HG02840 (cell line): ENCODE data around the gene PRR11.
"Not testable (repeated sequence)": the region's sequence is repeated elsewhere in the genome, so short reads cannot be mapped to it uniquely, and the experiment has no call there.

Experiments
- ATAC-seq: cut with Tn5 transposase; IDR thresholded peaks from one replicate; pipeline ENCODE4 v1.9.1; 2021; ENCODE audit warnings: mild to moderate bottlenecking, moderate library complexity, moderate number of reproducible peaks; ENCODE audit not compliant: unreplicated experiment, low FRiP score

PRR11 gene

GRCh38 chr17:59151006-59151405 lies 4.5 kb upstream of the PRR11 start:
- no peak for ATAC-seq

- ATAC-seq: no peak
These were observed 4.0 kb upstream of the PRR11 start for GRCh38 chr17:59151591-59151990.

GRCh38 chr17:59152925-59153324 lies 2.6 kb upstream of the PRR11 start:
- no peak for ATAC-seq

DNA sequence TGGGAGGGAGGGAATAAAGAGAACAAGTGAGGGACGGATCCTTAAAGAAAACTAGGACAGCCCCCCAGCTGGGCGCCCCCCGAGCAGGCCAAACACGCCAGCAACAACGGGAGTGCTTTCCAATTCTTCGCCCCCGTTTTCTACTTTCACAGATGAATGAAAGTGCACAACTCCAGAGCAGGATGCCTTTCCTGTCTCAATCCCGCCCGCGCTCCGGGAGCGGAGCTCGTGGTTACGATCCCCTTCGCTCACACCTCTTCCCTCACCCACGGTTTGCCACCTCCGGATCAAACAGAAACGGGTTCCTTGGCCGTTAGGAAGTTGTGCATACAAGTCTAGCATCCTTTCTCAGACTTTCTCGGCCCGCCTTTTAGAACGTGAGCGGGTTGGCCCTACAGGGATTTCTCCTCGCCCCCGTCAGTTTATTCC lies 1.2 kb upstream of the PRR11 start:
- ATAC-seq: no peak

GRCh38 chr17:59154721-59155438 lies 666 bp upstream of the PRR11 start, which contains the start of gene SKA2:
Gene SKA2, minus strand, starts transcription at chr17:59155186. Its CDS starts 23 bp downstream, at chr17:59155163.
- peak; percentile 83 for ATAC-seq

DNA sequence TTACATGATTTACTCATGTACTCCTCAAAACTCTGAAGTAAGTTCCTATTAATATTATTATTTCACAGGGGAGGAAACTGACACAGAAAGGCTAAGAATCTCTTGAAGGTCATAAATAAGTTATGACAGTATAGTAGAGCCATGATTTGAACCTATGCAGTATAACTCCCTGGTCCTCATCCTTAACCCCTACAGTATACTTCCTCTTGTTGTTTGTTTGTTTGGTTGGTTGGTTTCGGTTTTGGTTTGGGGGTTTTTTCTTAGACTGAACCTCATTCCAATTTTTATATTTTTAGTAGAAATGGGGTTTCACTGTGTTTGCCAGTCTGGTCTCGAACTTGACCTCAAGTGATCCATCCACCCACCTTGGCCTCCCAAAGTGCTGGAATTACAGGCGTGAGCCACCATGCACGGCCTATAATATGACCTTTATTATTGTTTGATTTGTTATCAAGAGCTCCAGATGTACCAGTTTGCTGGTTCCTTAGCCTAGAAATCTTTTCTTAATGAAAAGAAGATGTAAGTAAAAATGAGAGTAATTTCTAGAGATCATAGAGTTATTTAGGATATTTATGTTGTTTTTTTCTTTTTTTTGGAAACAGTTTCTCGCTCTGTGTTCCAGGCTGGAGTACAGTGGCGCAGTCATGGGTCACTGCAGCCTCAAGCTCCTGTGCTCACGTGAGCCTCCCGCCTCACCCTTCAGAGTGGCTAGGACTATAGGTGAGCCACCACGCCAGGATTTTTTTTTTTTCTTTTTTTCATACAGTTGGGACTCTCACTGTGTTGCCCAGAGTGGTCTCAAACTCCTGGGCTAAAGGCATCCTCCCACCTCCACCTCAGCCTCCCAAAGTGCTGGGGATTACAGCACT lies 4.8 kb downstream of the PRR11 start:
- no peak for ATAC-seq

DNA sequence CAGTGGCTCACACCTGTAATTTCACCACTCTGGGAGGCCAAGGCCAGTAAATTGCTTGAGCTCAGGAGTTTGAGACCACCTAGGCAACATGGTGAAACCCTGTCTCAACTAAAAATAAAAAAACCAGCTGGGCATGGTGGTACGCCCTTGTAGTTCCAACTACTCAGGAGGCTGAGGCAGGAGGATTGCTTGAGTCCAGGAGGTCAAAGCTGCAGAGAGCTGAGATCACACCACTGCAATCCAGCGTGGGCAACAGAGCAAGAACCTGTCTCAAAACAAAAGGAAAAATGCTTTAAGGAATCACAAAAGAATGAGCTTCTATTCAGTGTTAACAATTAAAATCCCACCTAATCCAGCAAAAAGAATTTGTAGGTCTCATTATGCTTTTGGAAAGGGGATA lies 5.9 kb downstream of the PRR11 start:
- ATAC-seq: no peak

DNA sequence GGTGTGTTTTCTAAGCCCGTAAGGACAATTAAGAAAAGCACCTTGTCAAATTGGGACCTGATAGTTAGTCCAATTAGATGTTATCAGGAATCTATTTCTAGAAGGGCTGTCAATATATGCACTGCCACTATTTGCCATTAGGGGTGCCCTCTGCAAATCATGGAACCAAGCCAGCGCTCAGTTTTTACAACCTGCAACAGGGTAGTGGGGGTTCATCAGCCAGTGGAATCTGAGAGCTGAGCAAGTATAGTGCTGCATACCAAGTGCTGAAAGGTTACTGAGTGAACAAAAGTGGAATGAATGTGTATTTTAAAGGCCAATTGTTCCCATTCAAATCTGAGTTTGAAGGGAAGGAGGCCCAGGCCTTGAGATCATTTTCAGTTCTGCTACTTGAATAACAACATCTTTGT lies 10.4 kb downstream of the PRR11 start:
- no peak for ATAC-seq

GRCh38 chr17:59167571-59168001 lies 12.0 kb downstream of the PRR11 start:
- ATAC-seq: no peak

DNA sequence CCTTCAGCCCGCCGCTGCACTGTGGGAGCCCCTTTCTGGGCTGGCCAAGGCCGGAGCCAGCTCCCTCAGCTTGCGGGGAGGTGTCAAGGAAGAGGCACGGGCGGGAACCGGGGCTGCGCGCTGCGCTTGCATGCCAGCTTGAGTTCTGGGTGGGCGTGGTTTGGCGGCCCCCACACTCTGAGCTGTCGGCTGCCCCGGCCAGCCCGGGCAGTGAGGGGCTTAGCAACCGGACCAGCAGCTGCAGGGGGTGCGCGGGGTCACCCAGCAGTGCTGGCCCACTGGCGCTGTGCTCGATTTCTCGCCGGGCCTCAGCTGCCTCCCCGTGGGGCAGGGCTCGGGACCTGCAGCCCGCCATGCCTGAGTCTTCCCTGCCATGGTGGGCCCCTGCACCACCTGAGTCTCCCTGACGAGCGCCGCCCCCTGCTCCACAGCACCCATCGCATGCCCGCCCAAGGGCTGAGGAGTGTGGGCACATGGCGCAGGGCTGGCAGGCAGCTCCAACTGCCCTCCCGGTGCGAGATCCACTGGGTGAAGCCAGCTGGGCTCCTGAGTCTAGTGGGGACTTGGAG lies 17.0 kb downstream of the PRR11 start:
- ATAC-seq: no peak

- ATAC-seq: no peak
These were observed 19.1 kb downstream of the PRR11 start for GRCh38 chr17:59174671-59175070.

DNA sequence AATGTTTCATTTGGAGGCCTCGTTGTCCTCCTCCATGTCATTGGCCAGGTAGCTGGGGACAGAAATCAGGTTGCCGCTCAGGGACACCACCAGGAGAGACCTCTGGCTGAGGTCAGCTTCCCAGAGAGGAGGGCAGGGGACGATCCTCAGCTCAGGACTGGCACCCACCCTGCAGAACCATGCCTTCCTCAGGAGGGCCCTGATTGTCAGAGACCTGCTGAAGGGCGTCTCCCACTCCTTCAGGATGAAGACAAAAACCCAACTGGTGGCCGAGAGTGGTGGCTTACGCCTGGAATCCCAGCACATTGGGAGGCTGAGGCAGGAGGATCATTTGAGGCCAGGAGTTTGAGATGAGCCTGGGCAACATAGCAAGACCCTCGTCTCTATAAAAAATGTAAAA lies 19.5 kb downstream of the PRR11 start:
- no peak for ATAC-seq

- no peak for ATAC-seq
These were observed 22.9 kb downstream of the PRR11 start for GRCh38 chr17:59178266-59178985.

GRCh38 chr17:59179601-59180000 lies 24.1 kb downstream of the PRR11 start:
- ATAC-seq: not testable (repeated sequence)

DNA sequence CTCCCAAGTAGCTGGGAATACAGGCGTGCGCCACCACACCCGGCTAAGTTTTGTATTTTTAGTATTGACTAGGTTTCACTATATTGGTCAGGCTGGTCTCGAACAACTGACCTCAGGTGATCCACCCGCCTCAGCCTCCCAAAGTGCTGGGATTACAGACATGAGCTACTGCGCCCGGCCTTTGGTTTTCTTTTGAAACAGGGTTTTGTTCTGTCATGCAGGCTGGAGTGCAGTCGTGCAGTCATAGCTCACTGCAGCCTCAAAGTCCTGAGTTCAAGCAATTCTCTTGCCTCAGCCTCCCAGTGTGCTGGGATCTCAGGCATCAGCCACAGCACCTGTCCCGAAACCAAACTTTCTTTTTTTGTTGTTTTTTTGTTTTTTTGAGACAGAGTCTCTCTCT lies 25.1 kb downstream of the PRR11 start:
- no peak for ATAC-seq

- ATAC-seq: no peak
These were observed 25.9 kb downstream of the PRR11 start for GRCh38 chr17:59181481-59181880.

DNA sequence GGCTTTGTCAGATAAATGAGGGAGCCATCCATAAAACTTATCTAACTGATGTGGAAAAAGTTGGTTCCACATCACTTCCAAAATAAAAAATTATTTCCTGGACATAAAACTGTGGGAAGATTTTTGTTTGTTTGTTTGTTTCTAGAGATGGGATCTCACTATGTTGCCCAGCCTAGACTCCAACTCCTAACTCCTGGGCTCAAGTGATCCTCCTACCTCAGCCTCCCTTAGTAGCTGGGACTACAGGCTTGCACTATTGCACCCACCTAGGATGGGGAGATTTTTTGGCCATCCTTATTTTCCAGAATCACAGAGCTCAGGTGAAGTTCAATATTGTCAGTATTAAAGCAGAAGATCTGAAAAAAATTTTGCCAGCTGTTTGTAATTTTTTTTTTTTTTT lies 30.5 kb downstream of the PRR11 start:
- no peak for ATAC-seq

DNA sequence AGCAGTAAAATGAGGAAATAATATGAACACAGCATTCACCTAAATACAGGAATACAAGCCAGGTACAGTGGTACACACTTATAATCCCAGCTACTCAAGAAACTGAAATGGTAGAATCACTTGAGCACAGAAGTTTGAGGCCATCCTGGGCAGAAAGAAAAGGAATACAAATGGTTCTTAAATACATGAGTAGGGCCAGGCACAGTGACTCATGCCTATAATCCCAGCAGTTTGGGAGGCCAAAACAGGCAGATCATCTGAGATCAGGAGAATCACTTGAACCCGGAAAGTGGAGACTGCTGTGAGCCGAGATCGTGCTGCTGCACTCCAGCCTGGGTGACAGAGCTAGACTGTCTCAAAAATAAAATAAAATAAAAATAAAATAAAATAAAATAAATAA lies 31.3 kb downstream of the PRR11 start:
- ATAC-seq: no peak

GRCh38 chr17:59190806-59191205 lies 35.3 kb downstream of the PRR11 start:
- no peak for ATAC-seq

GRCh38 chr17:59193336-59193862 lies 37.9 kb downstream of the PRR11 start:
- ATAC-seq: no peak
